ENCODE results near the gene GK2. TPM values are rescaled to one million over a fixed set of nuclear protein-coding genes. Genes with fewer than 3 reads are reported as not detected.

The GK2 gene
- total and polyA plus RNA-seq, 2 of the 4 experiments (the other 2 are of a cell fraction) = not detected

DNA sequence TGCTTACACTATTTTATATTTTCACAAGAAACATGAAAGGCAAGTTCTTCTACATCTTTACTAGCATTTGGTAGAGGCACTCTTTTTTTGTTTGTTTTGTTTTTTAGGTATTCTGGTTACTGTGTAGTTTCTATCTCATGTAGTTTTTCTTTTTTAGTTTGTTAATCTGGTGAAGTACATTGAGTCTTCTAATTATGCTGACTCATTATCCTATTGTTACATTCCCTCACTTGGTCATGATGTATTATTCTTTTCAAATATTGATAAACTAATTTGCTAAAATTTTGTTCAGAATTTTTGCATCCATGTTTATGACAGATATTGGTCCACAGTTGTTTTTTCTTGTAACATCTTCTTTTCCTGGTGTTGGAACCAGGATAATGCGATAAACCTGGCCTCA, 4.7 kb downstream of the GK2 start:
- no peak overlapping the region for H3K56ac ChIP-seq (ENCODE audit: extremely low read depth, insufficient read depth, low read length)
- H3K4me3 ChIP-seq (ENCODE audit: insufficient read depth, low read depth, low read length) = no peak overlapping the region
- no peaks in the 10 kb centered on the region for H3K27me3 ChIP-seq (ENCODE audit: control insufficient read depth, insufficient read depth, low read length)
- no CpG with 5 or more reads among the region's 1 CpG for WGBS, 2 experiments (ENCODE audit: extremely low coverage in 2 of 2, insufficient read length in 1 of 2)
- no peak overlapping the region for H3K18ac ChIP-seq (ENCODE audit: low read depth, low read length)
- BruUV-seq (replicated peaks) = no TSS peak
- dilution Hi-C loops (cut with HindIII; ENCODE audit: low sequenced_read_pairs, unreplicated experiment) = no loop called here
- no peaks in the 10 kb centered on the region for H4K20me1 ChIP-seq (ENCODE audit: insufficient read depth, low read length)
- in situ Hi-C loops (cut with MboI; ENCODE audit: low sequenced_read_pairs) = no loop called here
- H3K4ac ChIP-seq (ENCODE audit: low read depth, low read length) = no peak overlapping the region
- no peaks in the 10 kb centered on the region for H3K36me3 ChIP-seq (ENCODE audit: control insufficient read depth, insufficient read depth, low read length)
- no peaks in the 10 kb centered on the region for H3K79me1 ChIP-seq (ENCODE audit: low read depth in 1 of 2, low read length in 2 of 2)
- no peak overlapping the region for H2BK5ac ChIP-seq (ENCODE audit: low read depth, low read length, poor library complexity, severe bottlenecking)
- no peak for ATAC-seq (ENCODE audit: low read depth)
- no peak overlapping the region for H3K4me2 ChIP-seq (ENCODE audit: low read depth, low read length)
- TF ChIP-seq NFE2L2 (IDR thresholded peaks at IDR 0.05; ENCODE audit: low read depth, low read length) = peak; percentile 58
- TF ChIP-seq CHD1 (IDR thresholded peaks at IDR 0.05; ENCODE audit: low read depth, low read length) = no peak
- no peak overlapping the region for H3K23ac ChIP-seq (ENCODE audit: low read depth, low read length)
- no peak overlapping the region for H2BK120ac ChIP-seq (ENCODE audit: low read depth, low read length)
- no peak overlapping the region for H2AK9ac ChIP-seq (replicated peaks; ENCODE audit: low read depth, low read length, poor library complexity)
- intact Hi-C loops (cut with micrococcal nuclease) = no loop called here
- H3K9me3 ChIP-seq (ENCODE audit: control insufficient read depth, insufficient read depth, low read length) = no peaks in the 10 kb centered on the region
- no peak overlapping the region for H4K91ac ChIP-seq (ENCODE audit: insufficient read depth, low read depth, low read length)
- H3K14ac ChIP-seq (replicated peaks; ENCODE audit: low read depth, low read length) = no peak overlapping the region
- no peaks in the 10 kb centered on the region for H3K9me1 ChIP-seq (ENCODE audit: insufficient read depth, low read length)
- no peaks in the 10 kb centered on the region for H3K4me1 ChIP-seq (ENCODE audit: control insufficient read depth, insufficient read depth, low read length)
- no peak overlapping the region for H3K27ac ChIP-seq (ENCODE audit: insufficient read depth, low read length)
- ChIA-PET CTCF (no interaction called here), POLR2A (ENCODE audit: unreplicated experiment) (no interaction called here)
- no peak overlapping the region for H2AFZ ChIP-seq (replicated peaks; ENCODE audit: low read length, poor library complexity)
- no peak overlapping the region for H2AK5ac ChIP-seq (ENCODE audit: low read depth, low read length)
- H4K5ac ChIP-seq (ENCODE audit: low read depth, low read length) = no peak overlapping the region
- H4K8ac ChIP-seq (ENCODE audit: low read depth in 2 of 2, low read length in 2 of 2) = no peak overlapping the region
- no peak overlapping the region for H2BK20ac ChIP-seq (ENCODE audit: low read depth, low read length)
- H2BK15ac ChIP-seq (ENCODE audit: low read depth, low read length) = no peak overlapping the region
- no peak for DNase-seq
- no peak overlapping the region for H3K9ac ChIP-seq (ENCODE audit: low read depth, low read length)
